Measurements from ENCODE around the gene PHKB.
"Not testable (repeated sequence)": the region's sequence is repeated elsewhere in the genome, so short reads cannot be mapped to it uniquely, and the experiment has no call there.

- TF ChIP-seq POLR2A (IDR thresholded peaks at IDR 0.05), result not testable (repeated sequence)
- TF ChIP-seq, protein P1, sequence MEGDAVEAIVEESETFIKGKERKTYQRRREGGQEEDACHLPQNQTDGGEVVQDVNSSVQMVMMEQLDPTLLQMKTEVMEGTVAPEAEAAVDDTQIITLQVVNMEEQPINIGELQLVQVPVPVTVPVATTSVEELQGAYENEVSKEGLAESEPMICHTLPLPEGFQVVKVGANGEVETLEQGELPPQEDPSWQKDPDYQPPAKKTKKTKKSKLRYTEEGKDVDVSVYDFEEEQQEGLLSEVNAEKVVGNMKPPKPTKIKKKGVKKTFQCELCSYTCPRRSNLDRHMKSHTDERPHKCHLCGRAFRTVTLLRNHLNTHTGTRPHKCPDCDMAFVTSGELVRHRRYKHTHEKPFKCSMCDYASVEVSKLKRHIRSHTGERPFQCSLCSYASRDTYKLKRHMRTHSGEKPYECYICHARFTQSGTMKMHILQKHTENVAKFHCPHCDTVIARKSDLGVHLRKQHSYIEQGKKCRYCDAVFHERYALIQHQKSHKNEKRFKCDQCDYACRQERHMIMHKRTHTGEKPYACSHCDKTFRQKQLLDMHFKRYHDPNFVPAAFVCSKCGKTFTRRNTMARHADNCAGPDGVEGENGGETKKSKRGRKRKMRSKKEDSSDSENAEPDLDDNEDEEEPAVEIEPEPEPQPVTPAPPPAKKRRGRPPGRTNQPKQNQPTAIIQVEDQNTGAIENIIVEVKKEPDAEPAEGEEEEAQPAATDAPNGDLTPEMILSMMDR (IDR thresholded peaks at IDR 0.05), result not testable (repeated sequence)
Observed at GRCh38 chr16:47440066-47440465, 21.1 kb upstream of the PHKB start.
